GM23338 (cell line): ENCODE measurements around the gene LRP1B. TPM values are rescaled to one million over a fixed set of nuclear protein-coding genes. Genes with fewer than 3 reads are reported as not detected.

Experiments used
- ATAC-seq: fragments of 200-7000 bp; cut with Tn5 transposase; 3 replicates; pipeline ENCODE4 v1.9.1; 2020
- DNase-seq: peaks from one replicate; pipeline ENCODE4 v3.0.0-alpha.2; 2015; ENCODE audit warnings: low spot score
- H2AFZ ChIP-seq: fragments of 200-600 bp; sonication (generic); 2 replicates; pipeline ENCODE4 v1.8.0; 2016; ENCODE audit warnings: antibody characterized with exemption, mild to moderate bottlenecking, moderate library complexity
- H3F3A ChIP-seq: fragments of 200-600 bp; sonication (generic); replicated peaks from 2 replicates; pipeline ENCODE4 v1.8.0; 2017; ENCODE audit warnings: antibody characterized with exemption, mixed run types, low read depth
- H3K27ac ChIP-seq: fragments of 200-600 bp; sonication (generic); 2 replicates; pipeline ENCODE4 v1.6.1; 2016; ENCODE audit warnings: low read depth
- H3K27me3 ChIP-seq: fragments of 200-600 bp; sonication (generic); 2 replicates; pipeline ENCODE4 v1.8.0; 2016; ENCODE audit warnings: mild to moderate bottlenecking, mixed run types, moderate library complexity; ENCODE audit not compliant: insufficient read depth
- H3K36me3 ChIP-seq: fragments of 200-600 bp; sonication (generic); 2 replicates; pipeline ENCODE4 v1.8.0; 2016; ENCODE audit warnings: mild to moderate bottlenecking; ENCODE audit not compliant: insufficient read depth
- H3K4me1 ChIP-seq: fragments of 200-600 bp; sonication (generic); 2 replicates; pipeline ENCODE4 v1.8.0; 2016; ENCODE audit warnings: mild to moderate bottlenecking, moderate library complexity; ENCODE audit not compliant: insufficient read depth
- H3K4me2 ChIP-seq: fragments of 200-600 bp; sonication (generic); 2 replicates; pipeline ENCODE4 v1.7.1; 2017; ENCODE audit warnings: mixed run types
- H3K4me3 ChIP-seq: fragments of 200-600 bp; sonication (generic); 2 replicates; pipeline ENCODE4 v1.6.1; 2016; ENCODE audit warnings: mixed run types
- H3K79me2 ChIP-seq: fragments of 200-600 bp; sonication (generic); replicated peaks from 2 replicates; pipeline ENCODE4 v1.8.0; 2017; ENCODE audit warnings: mild to moderate bottlenecking; ENCODE audit not compliant: insufficient read depth
- H3K9me2 ChIP-seq: fragments of 200-600 bp; sonication (generic); 2 replicates; pipeline ENCODE4 v1.8.0; 2017; ENCODE audit not compliant: insufficient read depth
- H4K20me1 ChIP-seq: fragments of 200-600 bp; sonication (generic); replicated peaks from 2 replicates; pipeline ENCODE4 v1.8.0; 2017; ENCODE audit warnings: mild to moderate bottlenecking; ENCODE audit not compliant: insufficient read depth
- H3K27ac Mint-ChIP-seq: 2 replicates; pipeline ENCODE4 v1.8.0; 2020; ENCODE audit warnings: inconsistent platforms, mild to moderate bottlenecking, moderate library complexity, mixed read lengths
- H3K27me3 Mint-ChIP-seq: 3 replicates; pipeline ENCODE4 v1.8.0; 2022; ENCODE audit warnings: low read depth, mild to moderate bottlenecking, moderate library complexity, mixed read lengths, inconsistent platforms; ENCODE audit not compliant: insufficient read depth, poor library complexity
- H3K36me3 Mint-ChIP-seq: 3 replicates; pipeline ENCODE4 v1.8.0; 2021; ENCODE audit warnings: low read depth, mild to moderate bottlenecking, inconsistent platforms, moderate library complexity, mixed read lengths
- H3K4me1 Mint-ChIP-seq: 3 replicates; pipeline ENCODE4 v1.8.0; 2020; ENCODE audit warnings: mild to moderate bottlenecking, inconsistent platforms, mixed read lengths
- H3K4me3 Mint-ChIP-seq: 3 replicates; pipeline ENCODE4 v1.8.0; 2021; ENCODE audit warnings: moderate library complexity, mild to moderate bottlenecking, inconsistent platforms, mixed read lengths
- H3K9me3 Mint-ChIP-seq: 3 replicates; pipeline ENCODE4 v1.8.0; 2020; ENCODE audit warnings: moderate library complexity, mild to moderate bottlenecking, inconsistent platforms, mixed read lengths
- CREB1 ChIP-seq: fragments of 250-450 bp; sonication (Bioruptor Pico); IDR thresholded peaks from 2 replicates; pipeline ENCODE4 v1.5.0; 2020; ENCODE audit warnings: low read depth, mild to moderate bottlenecking, moderate library complexity
- CTCF ChIP-seq, 2 experiments: fragments of 200-600 bp in 1 of 2; sonication (generic) in 1 of 2; conservative IDR thresholded peaks; 2 replicates each; pipeline versions ENCODE4 v1.5.1 to v1.6.1; 2016 to 2017; ENCODE audit warnings: antibody characterized with exemption in 2 of 2, low read depth in 2 of 2, mild to moderate bottlenecking in 2 of 2, moderate library complexity in 1 of 2
- POLR2AphosphoS5 ChIP-seq: IDR thresholded peaks from 2 replicates; pipeline ENCODE4 v1.6.1; 2016; ENCODE audit warnings: antibody characterized with exemption, low read depth
- polyA plus RNA-seq: library from polyadenylated mRNA; unstranded; fragments of >200 nt; fragmentation: Nextera tagmentation; extraction: Ambion mirVana; gene quantifications from 2 replicates; pipeline ENCODE4 v1.2.1, GENCODE V29; 2016
- total RNA-seq: library from RNA; depleted of rRNA; stranded (reverse); fragments of >200 nt; shearing (Covaris generic); gene quantifications from 2 replicates; pipeline ENCODE4 v1.2.3, GENCODE V29; 2014
- TF ChIP-seq, protein P1 (sequence below): fragments of 250-450 bp; sonication (Bioruptor Pico); IDR thresholded peaks from 2 replicates; pipeline ENCODE4 v1.5.0; 2020; ENCODE audit warnings: mild to moderate bottlenecking, moderate library complexity
- TF ChIP-seq, protein P2 (sequence below): IDR thresholded peaks from one replicate; pipeline ENCODE4 v1.6.1; 2018; ENCODE audit warnings: antibody characterized with exemption; ENCODE audit not compliant: unreplicated experiment

Gene LRP1B
- total and polyA plus RNA-seq, 2 experiments from 2014 or later: 0.15 to 0.97 TPM

GRCh38 chr2:140504601-140505000 is 1626.2 kb downstream of the LRP1B start:
- no peak for ATAC-seq
- no peak overlapping the region for H3K4me3 Mint-ChIP-seq
- Histone ChIP-seq H3K4me1 (no peaks in the 10 kb centered on the region), H3K79me2 (no peaks in the 10 kb centered on the region), H3K4me2 (no peak overlapping the region), H3K4me3 (no peak overlapping the region), H4K20me1 (no peaks in the 10 kb centered on the region), H3K36me3 (no peaks in the 10 kb centered on the region), H3K9me2 (no peaks in the 10 kb centered on the region), H3K27ac (no peak overlapping the region), H3K27me3 (no peaks in the 10 kb centered on the region), H2AFZ (no peak overlapping the region), H3F3A (no peaks in the 10 kb centered on the region)
- peaks cover 2% of the 10 kb centered on the region; the same call in 1 of the 3 replicates for H3K4me1 Mint-ChIP-seq
- H3K27ac Mint-ChIP-seq: no peak overlapping the region
- no peak for DNase-seq
- TF ChIP-seq CREB1 (CRISPR knock-in tag): no peak
- TF ChIP-seq, protein P1, sequence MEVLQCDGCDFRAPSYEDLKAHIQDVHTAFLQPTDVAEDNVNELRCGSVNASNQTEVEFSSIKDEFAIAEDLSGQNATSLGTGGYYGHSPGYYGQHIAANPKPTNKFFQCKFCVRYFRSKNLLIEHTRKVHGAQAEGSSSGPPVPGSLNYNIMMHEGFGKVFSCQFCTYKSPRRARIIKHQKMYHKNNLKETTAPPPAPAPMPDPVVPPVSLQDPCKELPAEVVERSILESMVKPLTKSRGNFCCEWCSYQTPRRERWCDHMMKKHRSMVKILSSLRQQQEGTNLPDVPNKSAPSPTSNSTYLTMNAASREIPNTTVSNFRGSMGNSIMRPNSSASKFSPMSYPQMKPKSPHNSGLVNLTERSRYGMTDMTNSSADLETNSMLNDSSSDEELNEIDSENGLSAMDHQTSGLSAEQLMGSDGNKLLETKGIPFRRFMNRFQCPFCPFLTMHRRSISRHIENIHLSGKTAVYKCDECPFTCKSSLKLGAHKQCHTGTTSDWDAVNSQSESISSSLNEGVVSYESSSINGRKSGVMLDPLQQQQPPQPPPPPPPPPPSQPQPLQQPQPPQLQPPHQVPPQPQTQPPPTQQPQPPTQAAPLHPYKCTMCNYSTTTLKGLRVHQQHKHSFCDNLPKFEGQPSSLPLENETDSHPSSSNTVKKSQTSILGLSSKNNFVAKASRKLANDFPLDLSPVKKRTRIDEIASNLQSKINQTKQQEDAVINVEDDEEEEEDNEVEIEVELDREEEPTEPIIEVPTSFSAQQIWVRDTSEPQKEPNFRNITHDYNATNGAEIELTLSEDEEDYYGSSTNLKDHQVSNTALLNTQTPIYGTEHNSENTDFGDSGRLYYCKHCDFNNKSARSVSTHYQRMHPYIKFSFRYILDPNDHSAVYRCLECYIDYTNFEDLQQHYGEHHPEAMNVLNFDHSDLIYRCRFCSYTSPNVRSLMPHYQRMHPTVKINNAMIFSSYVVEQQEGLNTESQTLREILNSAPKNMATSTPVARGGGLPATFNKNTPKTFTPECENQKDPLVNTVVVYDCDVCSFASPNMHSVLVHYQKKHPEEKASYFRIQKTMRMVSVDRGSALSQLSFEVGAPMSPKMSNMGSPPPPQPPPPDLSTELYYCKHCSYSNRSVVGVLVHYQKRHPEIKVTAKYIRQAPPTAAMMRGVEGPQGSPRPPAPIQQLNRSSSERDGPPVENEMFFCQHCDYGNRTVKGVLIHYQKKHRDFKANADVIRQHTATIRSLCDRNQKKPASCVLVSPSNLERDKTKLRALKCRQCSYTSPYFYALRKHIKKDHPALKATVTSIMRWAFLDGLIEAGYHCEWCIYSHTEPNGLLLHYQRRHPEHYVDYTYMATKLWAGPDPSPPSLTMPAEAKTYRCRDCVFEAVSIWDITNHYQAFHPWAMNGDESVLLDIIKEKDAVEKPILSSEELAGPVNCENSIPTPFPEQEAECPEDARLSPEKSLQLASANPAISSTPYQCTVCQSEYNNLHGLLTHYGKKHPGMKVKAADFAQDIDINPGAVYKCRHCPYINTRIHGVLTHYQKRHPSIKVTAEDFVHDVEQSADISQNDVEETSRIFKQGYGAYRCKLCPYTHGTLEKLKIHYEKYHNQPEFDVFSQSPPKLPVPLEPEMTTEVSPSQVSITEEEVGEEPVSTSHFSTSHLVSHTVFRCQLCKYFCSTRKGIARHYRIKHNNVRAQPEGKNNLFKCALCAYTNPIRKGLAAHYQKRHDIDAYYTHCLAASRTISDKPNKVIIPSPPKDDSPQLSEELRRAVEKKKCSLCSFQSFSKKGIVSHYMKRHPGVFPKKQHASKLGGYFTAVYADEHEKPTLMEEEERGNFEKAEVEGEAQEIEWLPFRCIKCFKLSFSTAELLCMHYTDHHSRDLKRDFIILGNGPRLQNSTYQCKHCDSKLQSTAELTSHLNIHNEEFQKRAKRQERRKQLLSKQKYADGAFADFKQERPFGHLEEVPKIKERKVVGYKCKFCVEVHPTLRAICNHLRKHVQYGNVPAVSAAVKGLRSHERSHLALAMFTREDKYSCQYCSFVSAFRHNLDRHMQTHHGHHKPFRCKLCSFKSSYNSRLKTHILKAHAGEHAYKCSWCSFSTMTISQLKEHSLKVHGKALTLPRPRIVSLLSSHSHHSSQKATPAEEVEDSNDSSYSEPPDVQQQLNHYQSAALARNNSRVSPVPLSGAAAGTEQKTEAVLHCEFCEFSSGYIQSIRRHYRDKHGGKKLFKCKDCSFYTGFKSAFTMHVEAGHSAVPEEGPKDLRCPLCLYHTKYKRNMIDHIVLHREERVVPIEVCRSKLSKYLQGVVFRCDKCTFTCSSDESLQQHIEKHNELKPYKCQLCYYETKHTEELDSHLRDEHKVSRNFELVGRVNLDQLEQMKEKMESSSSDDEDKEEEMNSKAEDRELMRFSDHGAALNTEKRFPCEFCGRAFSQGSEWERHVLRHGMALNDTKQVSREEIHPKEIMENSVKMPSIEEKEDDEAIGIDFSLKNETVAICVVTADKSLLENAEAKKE (CRISPR knock-in tag): no peak
- TF ChIP-seq, protein P2, sequence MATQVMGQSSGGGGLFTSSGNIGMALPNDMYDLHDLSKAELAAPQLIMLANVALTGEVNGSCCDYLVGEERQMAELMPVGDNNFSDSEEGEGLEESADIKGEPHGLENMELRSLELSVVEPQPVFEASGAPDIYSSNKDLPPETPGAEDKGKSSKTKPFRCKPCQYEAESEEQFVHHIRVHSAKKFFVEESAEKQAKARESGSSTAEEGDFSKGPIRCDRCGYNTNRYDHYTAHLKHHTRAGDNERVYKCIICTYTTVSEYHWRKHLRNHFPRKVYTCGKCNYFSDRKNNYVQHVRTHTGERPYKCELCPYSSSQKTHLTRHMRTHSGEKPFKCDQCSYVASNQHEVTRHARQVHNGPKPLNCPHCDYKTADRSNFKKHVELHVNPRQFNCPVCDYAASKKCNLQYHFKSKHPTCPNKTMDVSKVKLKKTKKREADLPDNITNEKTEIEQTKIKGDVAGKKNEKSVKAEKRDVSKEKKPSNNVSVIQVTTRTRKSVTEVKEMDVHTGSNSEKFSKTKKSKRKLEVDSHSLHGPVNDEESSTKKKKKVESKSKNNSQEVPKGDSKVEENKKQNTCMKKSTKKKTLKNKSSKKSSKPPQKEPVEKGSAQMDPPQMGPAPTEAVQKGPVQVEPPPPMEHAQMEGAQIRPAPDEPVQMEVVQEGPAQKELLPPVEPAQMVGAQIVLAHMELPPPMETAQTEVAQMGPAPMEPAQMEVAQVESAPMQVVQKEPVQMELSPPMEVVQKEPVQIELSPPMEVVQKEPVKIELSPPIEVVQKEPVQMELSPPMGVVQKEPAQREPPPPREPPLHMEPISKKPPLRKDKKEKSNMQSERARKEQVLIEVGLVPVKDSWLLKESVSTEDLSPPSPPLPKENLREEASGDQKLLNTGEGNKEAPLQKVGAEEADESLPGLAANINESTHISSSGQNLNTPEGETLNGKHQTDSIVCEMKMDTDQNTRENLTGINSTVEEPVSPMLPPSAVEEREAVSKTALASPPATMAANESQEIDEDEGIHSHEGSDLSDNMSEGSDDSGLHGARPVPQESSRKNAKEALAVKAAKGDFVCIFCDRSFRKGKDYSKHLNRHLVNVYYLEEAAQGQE: no peak
- TF ChIP-seq POLR2AphosphoS5: no peak
- no peak for TF ChIP-seq CTCF (conservative IDR thresholded peaks at IDR 0.05; ENCODE audit: low read depth in 2 of 2)
- no peaks in the 10 kb centered on the region for H3K27me3 Mint-ChIP-seq
- no peaks in the 10 kb centered on the region for H3K9me3 Mint-ChIP-seq
- no peaks in the 10 kb centered on the region for H3K36me3 Mint-ChIP-seq
